Thymus (tissue), 11 donors: ENCODE measurements around the gene PIWIL4. TPM values are rescaled to one million over a fixed set of nuclear protein-coding genes. Genes with fewer than 3 reads are reported as not detected.

Experiments used
- DNase-seq, 9 donors: peaks; one replicate each; pipeline ENCODE4 v3.0.0-alpha.2; 2013; ENCODE audit warnings: low spot score in 9 of 9, low read depth in 6 of 9, missing footprints in 1 of 9
- H3K27ac ChIP-seq, 2 donors: one replicate each; pipeline ENCODE4 v1.5.1; 2013; ENCODE audit warnings: control low read depth in 1 of 2, low read depth in 1 of 2, low read length in 1 of 2, mild to moderate bottlenecking in 1 of 2, moderate library complexity in 1 of 2
- H3K27me3 ChIP-seq, 2 donors: one replicate each; pipeline ENCODE4 v1.5.1; 2013; ENCODE audit warnings: low read length in 1 of 2; ENCODE audit not compliant: control insufficient read depth in 2 of 2, insufficient read depth in 1 of 2
- H3K36me3 ChIP-seq, 2 donors: one replicate each; pipeline ENCODE4 v1.5.1; 2013; ENCODE audit warnings: low read length in 1 of 2, mild to moderate bottlenecking in 1 of 2, moderate library complexity in 1 of 2; ENCODE audit not compliant: control insufficient read depth in 2 of 2, insufficient read depth in 2 of 2
- H3K4me1 ChIP-seq, 2 donors: one replicate each; pipeline ENCODE4 v1.5.1; 2013; ENCODE audit warnings: low read length in 2 of 2; ENCODE audit not compliant: control insufficient read depth in 2 of 2, insufficient read depth in 2 of 2
- H3K4me3 ChIP-seq, 2 donors: one replicate each; pipeline ENCODE4 v1.5.1; 2013; ENCODE audit warnings: low read length in 2 of 2, control low read depth in 1 of 2, mild to moderate bottlenecking in 1 of 2
- H3K9me3 ChIP-seq, 2 donors: one replicate each; pipeline ENCODE4 v1.5.1; 2013; ENCODE audit warnings: low read length in 1 of 2, mild to moderate bottlenecking in 1 of 2; ENCODE audit not compliant: control insufficient read depth in 2 of 2, insufficient read depth in 1 of 2
- WGBS: extraction: QIAGEN DNeasy Blood & Tissue Kit; methylation state at CpG from one replicate; pipeline ENCODE4 v1.1.7; 2013; 5-methylcytosine and 5-hydroxymethylcytosine counted together
- polyA plus RNA-seq: library from polyadenylated mRNA; stranded (reverse); fragments of 200-250 nt; gene quantifications from one replicate; pipeline ENCODE4 v1.2.3, GENCODE V29; 2013
- total RNA-seq: library from RNA; stranded (reverse); fragments of 120-200 nt; gene quantifications from one replicate; pipeline ENCODE4 v1.2.4, GENCODE V29; 2013
- donor health status: healthy.

PIWIL4 gene
- total and polyA plus RNA-seq, 2 donors: 2.5 to 10.9 TPM

DNA sequence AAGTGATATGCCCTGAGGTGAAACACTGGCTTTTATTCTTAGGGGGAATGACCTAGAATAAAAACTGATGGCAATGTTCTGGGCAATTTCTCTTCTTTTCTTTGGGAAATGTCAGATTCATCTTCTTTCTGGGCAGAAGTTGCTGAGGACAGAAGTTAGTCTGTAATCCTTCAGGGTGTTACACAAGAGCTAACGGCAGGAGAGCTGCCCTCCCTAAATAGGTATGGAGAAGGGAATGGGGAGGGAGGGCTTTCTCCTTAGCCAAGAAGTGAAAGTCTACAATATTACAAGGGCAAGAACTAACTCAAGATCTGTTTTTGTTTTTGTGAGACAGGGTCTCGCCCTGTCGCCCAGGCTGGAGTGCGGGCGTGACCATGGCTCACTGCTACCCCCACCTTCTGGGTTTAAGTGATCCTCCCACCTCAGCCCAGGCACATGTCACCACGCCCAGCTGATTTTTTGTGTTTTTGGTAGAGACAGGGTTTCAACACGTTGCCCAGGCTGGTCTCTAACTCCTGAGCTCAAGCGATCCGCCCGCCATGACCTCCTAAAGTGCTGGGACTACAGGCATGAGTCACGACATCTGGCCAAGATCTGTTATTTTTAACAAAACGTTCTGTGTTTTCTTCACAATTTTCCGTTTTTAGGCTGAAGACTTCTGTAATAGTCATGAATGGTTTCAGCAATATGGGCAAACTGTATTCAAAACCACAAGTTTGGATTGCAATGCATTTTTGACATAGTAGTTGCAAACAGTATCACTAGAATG, 7.2 kb downstream of the PIWIL4 start:
- Histone ChIP-seq H3K27me3 (no peaks in the 10 kb centered on the region), H3K4me3 (no peak overlapping the region), H3K27ac (peak overlapping the region in 1 of 2 donors; percentile 12), H3K36me3 (no peaks in the 10 kb centered on the region), H3K4me1 (no peaks in the 10 kb centered on the region), H3K9me3 (no peaks in the 10 kb centered on the region)
- WGBS: 90% methylated on average over 13 of the region's 13 CpGs
- DNase-seq: no peak

DNA sequence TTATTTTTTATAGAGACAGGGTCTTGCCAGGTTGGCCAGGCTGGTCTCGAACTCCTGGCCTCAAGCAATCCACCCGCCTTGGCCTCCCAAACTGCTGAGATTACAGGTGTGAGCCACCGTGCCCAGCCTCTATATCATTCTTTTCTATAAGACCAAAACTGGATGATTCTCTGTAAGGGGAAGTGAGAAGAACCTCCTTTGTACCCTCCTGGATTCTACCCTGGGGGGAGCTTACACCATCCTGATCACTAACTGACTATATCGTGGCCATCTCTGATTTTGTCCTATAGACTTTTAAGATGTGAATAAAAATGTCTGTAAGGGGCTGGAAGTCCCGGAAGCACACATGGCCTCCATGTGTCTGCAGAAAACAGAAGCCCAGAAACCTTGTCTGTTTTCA, 9.1 kb downstream of the PIWIL4 start:
- H3K4me1 ChIP-seq: no peaks in the 10 kb centered on the region
- H3K9me3 ChIP-seq: no peaks in the 10 kb centered on the region
- 99% methylated on average over 5 of the region's 5 CpGs for WGBS
- H3K36me3 ChIP-seq: no peaks in the 10 kb centered on the region
- DNase-seq: no peak
- H3K4me3 ChIP-seq: no peak overlapping the region
- H3K27me3 ChIP-seq: no peaks in the 10 kb centered on the region
- no peak overlapping the region for H3K27ac ChIP-seq

- Histone ChIP-seq H3K4me1 (no peaks in the 10 kb centered on the region), H3K36me3 (no peaks in the 10 kb centered on the region), H3K9me3 (no peaks in the 10 kb centered on the region), H3K4me3 (no peak overlapping the region), H3K27ac (no peak overlapping the region), H3K27me3 (no peaks in the 10 kb centered on the region)
- no peak for DNase-seq
- WGBS: 93% methylated on average over 3 of the region's 3 CpGs
Observed at GRCh38 chr11:94577841-94578240, 10.7 kb downstream of the PIWIL4 start.

GRCh38 chr11:94581926-94582325, 14.8 kb downstream of the PIWIL4 start:
- Histone ChIP-seq H3K4me1 (peaks cover 0 to 3% of the 10 kb centered on the region in 2 donors), H3K9me3 (no peaks in the 10 kb centered on the region), H3K27ac (no peak overlapping the region), H3K36me3 (no peaks in the 10 kb centered on the region), H3K4me3 (no peak overlapping the region), H3K27me3 (no peaks in the 10 kb centered on the region)
- 87% methylated on average over 1 of the region's 1 CpG for WGBS
- no peak for DNase-seq

GRCh38 chr11:94583213-94583865, 16.2 kb downstream of the PIWIL4 start:
- no peak overlapping the region for H3K4me3 ChIP-seq
- 92% methylated on average over 4 of the region's 4 CpGs for WGBS
- H3K36me3 ChIP-seq: no peaks in the 10 kb centered on the region
- peak overlapping the region; percentile 26 to 69 for H3K27ac ChIP-seq
- H3K4me1 ChIP-seq: peaks cover 0 to 3% of the 10 kb centered on the region in 2 donors
- no peaks in the 10 kb centered on the region for H3K27me3 ChIP-seq
- H3K9me3 ChIP-seq: no peaks in the 10 kb centered on the region
- no peak for DNase-seq

GRCh38 chr11:94583866-94584500, 16.8 kb downstream of the PIWIL4 start:
- no peak overlapping the region for H3K4me3 ChIP-seq
- H3K9me3 ChIP-seq: no peaks in the 10 kb centered on the region
- peak in 3 of 9 donors; percentile 9 to 48 (median 19) for DNase-seq
- peak overlapping the region; percentile 56 to 69 for H3K27ac ChIP-seq
- 86% methylated on average over 3 of the region's 3 CpGs for WGBS
- H3K36me3 ChIP-seq: no peaks in the 10 kb centered on the region
- peaks cover 0 to 3% of the 10 kb centered on the region in 2 donors for H3K4me1 ChIP-seq
- H3K27me3 ChIP-seq: no peaks in the 10 kb centered on the region

GRCh38 chr11:94584978-94585377, 17.8 kb downstream of the PIWIL4 start:
- WGBS: 99% methylated on average over 5 of the region's 5 CpGs
- no peaks in the 10 kb centered on the region for H3K9me3 ChIP-seq
- H3K27ac ChIP-seq: no peak overlapping the region
- peaks cover 0 to 3% of the 10 kb centered on the region in 2 donors for H3K4me1 ChIP-seq
- H3K4me3 ChIP-seq: no peak overlapping the region
- H3K36me3 ChIP-seq: no peaks in the 10 kb centered on the region
- DNase-seq: no peak
- H3K27me3 ChIP-seq: no peaks in the 10 kb centered on the region

GRCh38 chr11:94585399-94585798, 18.2 kb downstream of the PIWIL4 start:
- H3K9me3 ChIP-seq: no peaks in the 10 kb centered on the region
- no peak overlapping the region for H3K27ac ChIP-seq
- H3K4me3 ChIP-seq: no peak overlapping the region
- H3K36me3 ChIP-seq: no peaks in the 10 kb centered on the region
- no peaks in the 10 kb centered on the region for H3K27me3 ChIP-seq
- no peak for DNase-seq
- WGBS: 97% methylated on average over 3 of the region's 3 CpGs
- H3K4me1 ChIP-seq: peaks cover 0 to 3% of the 10 kb centered on the region in 2 donors

DNA sequence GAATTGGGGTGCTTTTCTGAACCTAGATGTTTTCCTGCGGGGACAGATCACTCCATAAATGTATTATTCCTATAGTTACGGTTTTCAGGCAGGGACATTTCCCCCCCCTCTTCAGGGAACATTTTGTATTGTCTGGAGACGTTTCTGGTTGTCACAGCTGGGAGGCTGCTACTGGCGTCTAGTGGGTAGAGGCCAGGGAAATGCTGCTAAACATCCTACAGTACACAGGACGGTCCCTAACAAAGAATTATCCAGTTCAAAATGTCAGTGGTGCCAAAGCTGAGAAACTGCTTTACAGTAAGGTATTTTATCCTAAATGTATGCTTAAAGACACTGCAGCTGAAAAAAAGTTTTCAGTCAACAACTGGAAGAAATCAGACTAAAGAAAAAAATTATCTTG, 19.4 kb downstream of the PIWIL4 start:
- Histone ChIP-seq H3K4me3 (no peak overlapping the region), H3K27me3 (no peaks in the 10 kb centered on the region), H3K27ac (no peak overlapping the region), H3K4me1 (peaks cover 0 to 3% of the 10 kb centered on the region in 2 donors), H3K36me3 (no peaks in the 10 kb centered on the region), H3K9me3 (no peaks in the 10 kb centered on the region)
- DNase-seq: no peak
- WGBS: 94% methylated on average over 5 of the region's 5 CpGs
